Forelimb muscle (tissue), 1 donor: ENCODE results near the gene SCYL2. TPM values are rescaled to one million over a fixed set of nuclear protein-coding genes. Genes with fewer than 3 reads are reported as not detected.
"Not testable (repeated sequence)": the region's sequence is repeated elsewhere in the genome, so short reads cannot be mapped to it uniquely, and the experiment has no call there.

ENCODE experiments used
- DNase-seq: peaks from one replicate; pipeline ENCODE4 v3.0.0-alpha.2; 2013; ENCODE audit warnings: low read depth
- polyA plus RNA-seq: library from polyadenylated mRNA; unstranded; fragments of 120-200 nt; gene quantifications from one replicate; pipeline ENCODE4 v1.2.1, GENCODE V29; 2013; ENCODE audit not compliant: insufficient read length

Gene SCYL2
- polyA plus RNA-seq, 1 donor = 31.1 TPM

GRCh38 chr12:100263131-100263530 is 3.8 kb upstream of the SCYL2 start:
- DNase-seq = no peak

GRCh38 chr12:100265107-100265506 is 1.9 kb upstream of the SCYL2 start:
- DNase-seq = not testable (repeated sequence)

DNA sequence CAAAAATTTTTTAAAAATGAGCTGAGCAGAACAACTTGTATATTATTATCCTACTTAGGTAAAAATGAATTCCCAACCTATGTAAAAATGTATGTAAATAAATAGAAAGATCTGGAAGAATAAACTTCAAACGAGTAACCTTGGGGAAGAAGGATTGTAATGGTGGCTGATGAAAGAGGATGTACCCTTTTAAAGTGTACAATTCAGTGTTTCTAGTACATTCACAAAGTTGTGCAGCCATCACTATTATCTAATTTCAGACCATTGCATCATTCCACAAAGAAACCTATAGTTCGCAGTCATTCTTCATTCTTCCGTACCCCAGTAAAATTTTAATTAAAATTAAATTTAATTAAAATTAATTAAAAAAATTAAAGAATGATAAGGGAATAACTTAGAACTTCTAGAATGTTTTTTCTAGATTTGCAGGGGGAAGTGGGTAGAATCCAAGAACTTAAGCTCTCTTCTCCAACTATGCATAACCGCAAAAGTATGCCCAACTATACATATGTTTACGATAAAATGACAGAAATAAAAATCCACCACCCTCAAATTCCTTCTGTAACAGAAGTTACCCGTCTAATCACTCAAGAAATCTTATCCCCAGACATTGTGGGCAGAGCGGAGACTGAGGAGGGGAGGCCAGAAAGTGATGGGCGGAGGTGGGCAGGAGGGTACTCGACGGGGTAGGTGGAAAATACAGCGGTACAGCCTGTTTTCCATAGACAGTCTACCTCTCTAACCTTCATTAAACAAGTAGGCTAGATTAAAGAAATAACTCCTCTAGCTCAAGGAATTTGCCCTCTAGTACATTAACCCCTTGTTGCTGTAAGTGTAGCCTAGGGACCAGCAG is 1.0 kb upstream of the SCYL2 start:
- DNase-seq = no peak

GRCh38 chr12:100266585-100266834 is 467 bp upstream of the SCYL2 start:
- no peak for DNase-seq

GRCh38 chr12:100267603-100268281 is 765 bp downstream of the SCYL2 start:
- no peak for DNase-seq

DNA sequence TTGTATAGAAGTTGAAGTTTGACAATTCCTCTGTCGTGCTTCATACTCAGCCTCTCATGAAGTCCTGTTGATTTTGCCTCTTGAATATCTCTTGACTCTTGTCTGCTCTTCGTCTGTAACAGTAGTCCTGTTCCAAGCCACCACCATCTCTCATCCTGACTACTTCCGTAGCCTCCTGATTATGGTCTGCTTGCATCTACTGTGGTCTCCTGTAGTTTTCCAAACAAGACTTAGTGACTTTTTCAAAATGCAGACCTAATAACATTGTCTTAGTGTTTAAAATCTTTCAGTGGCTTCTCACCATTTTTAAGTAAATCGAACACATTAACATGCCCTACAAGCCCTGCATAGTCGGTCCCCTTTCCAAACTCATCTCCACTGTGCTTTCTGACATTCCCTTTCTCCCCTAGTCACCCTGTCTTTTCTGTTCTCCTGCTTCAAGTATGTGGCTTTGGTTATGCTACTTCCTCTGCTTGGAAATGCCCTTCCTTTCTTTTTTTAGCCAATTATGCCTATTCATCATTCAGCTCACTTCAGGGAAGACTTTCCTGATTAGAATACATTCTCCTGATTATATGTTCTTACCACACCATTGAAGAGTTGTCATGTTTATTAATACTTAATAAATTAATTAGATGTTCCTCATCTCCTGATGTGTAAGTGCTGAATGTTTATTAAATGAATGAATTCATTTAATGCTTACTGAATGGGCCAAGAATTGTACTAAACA is 2.0 kb downstream of the SCYL2 start:
- DNase-seq = no peak

DNA sequence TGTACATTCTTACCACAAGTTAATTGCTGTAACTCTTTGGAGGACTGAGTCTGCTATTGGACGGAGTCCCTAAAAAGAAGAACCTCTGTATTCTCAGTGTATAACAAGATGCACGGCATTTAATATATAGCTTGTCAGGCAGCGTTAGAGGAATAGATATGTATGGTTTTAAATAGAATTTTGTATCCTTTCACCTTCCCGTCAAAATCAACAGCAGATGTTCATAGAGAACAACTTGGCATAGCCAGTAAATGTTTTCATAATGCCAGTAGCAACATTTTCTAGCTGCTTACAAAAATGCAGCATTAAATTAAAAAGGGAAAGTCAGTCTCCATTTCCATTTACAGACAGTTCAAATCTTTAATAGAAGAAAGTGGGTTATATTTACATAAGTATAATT is 6.8 kb downstream of the SCYL2 start:
- DNase-seq = no peak

DNA sequence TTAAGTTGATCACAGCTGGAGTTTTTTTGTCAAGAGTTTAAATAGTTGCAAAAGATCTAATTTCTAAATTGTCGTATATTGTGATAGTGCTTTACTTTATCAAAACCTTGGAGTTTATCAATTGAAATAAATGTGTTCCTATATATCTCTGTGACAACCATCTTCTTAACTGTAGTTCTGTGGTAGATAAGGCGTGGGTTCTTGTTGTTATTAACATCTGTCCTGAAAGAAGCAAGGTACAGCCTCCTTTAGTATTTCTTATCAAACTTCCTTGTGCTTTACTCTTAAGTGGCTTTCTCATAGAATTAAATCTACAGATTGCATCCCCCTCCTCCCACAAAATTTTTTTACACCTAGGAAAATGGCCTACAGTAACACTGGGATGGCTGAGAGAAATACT is 7.3 kb downstream of the SCYL2 start:
- no peak for DNase-seq

- DNase-seq = no peak
Observed at GRCh38 chr12:100279159-100279558, 12.2 kb downstream of the SCYL2 start.

- no peak for DNase-seq
Observed at GRCh38 chr12:100279607-100280244, 12.7 kb downstream of the SCYL2 start.

GRCh38 chr12:100284556-100284955 is 17.6 kb downstream of the SCYL2 start:
- DNase-seq = not testable (repeated sequence)

DNA sequence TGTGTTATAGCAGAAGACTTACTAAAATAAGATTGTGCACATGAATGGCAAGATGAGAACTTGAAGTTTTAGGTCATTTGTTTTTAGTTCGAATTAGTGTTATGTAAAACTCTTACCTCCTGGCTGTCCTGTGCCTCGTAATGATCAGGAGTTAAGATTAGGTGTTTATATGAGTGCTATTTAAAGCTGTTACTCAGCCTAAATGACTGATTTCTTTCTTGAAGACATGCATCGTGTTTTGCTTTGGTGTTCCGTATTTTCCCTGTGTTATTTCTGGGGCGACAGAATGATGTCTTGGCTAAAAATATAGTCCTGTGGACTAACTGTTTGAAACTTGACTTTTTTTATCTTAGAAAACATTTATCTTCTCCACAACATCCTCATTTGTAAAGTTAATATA is 22.1 kb downstream of the SCYL2 start:
- DNase-seq = no peak

GRCh38 chr12:100290016-100290415 is 23.0 kb downstream of the SCYL2 start:
- DNase-seq = no peak

- no peak for DNase-seq
Observed at GRCh38 chr12:100293017-100293416, 26.0 kb downstream of the SCYL2 start.

- DNase-seq = not testable (repeated sequence)
Observed at GRCh38 chr12:100294366-100294765, 27.4 kb downstream of the SCYL2 start.

- DNase-seq = no peak
Observed at GRCh38 chr12:100295764-100296555, 29.0 kb downstream of the SCYL2 start.

GRCh38 chr12:100302081-100302480 is 35.1 kb downstream of the SCYL2 start:
- DNase-seq = no peak

DNA sequence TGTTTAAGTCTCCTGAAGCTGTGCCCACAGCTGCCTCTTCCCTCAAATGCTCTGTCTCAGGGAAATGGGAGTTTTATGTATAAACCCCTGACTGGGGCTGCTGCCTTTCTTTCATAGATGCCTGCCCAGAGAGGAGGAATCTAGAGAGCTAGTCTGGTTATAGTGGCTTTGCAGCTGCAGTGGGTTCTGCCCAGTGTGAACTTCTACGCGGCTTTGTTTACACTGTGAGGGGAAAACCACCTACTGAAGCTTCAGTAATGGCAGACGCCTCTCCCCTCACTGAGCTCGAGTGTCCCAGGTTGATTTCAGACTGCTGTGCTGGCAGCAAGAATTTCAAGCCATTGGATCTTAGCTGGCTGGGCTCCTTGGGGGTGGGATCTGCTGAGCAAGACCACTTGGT is 36.9 kb downstream of the SCYL2 start:
- no peak for DNase-seq

DNA sequence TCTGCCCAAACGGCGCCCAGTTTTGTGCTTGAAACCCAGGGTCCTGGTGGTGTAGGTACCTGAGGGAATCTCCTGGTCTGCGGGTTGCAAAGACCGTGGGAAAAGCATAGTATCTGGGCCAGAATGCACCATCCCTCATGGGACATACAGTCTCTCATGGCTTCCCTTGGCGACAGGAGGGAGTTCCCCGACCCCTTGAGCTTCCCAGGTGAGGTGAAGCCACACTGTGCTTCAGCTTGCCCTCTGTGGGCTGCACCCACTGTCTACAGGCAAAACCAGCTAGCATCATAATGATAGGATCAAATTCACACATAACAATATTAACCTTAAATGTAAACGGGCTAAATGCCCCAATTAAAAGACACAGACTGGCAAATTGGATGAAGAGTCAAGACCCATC is 37.4 kb downstream of the SCYL2 start:
- DNase-seq = not testable (repeated sequence)

DNA sequence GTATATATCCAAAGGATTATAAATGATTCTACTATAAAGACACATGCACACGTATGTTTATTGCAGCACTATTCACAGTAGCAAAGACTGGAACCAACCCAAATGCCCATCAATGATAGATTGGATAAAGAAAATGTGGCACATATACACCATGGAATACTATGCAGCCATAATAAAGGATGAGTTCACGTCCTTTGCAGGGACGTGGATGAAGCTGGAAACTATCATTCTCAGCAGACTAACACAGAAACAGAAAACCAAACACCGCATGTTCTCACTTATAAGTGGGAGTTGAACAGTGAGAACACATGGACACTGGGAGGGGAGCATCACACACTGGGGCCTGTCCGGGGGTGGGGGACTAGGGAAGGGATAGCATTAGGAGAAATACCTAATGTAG is 41.2 kb downstream of the SCYL2 start:
- DNase-seq = not testable (repeated sequence)

DNA sequence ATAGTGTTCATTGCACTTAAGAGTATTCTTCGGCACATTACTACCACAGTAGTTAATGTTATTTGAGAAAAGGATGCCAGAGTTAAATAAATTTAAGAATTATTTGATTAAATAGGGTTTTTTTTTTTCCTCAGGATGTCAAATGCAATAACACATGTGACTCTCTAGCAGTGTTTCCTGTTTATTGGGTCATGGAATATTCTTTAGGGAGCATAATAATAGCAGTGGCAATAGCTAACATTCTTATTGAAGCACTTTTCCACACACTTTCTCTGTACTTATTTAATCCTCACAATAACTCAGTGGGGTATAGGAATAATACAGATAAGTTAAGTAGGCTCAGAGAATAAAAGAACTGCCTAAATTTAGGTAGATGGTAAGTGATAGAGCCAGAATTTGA is 44.3 kb downstream of the SCYL2 start:
- no peak for DNase-seq
